ENCODE measurements around the gene CAPZA1. TPM values are rescaled to one million over a fixed set of nuclear protein-coding genes. Genes with fewer than 3 reads are reported as not detected.

CAPZA1 gene
- total RNA-seq = 10 to 100 TPM; 52.0 to 74.8 TPM
- 10 to 100 TPM; 28.6 to 45.8 TPM for polyA plus RNA-seq

- H3K4me1 ChIP-seq (ENCODE audit: control insufficient read depth in 4 of 4, insufficient read depth in 4 of 4, low read length in 3 of 4) = peaks cover 3 to 26% (median 20%) of the 10 kb centered on the region in 4 donors
- under 1% methylated on average over 50 of the region's 50 CpGs for WGBS
- H3K9me3 ChIP-seq (ENCODE audit: control insufficient read depth in 4 of 4, low read length in 3 of 4) = no peaks in the 10 kb centered on the region
- H3K9ac ChIP-seq (ENCODE audit: low read depth in 1 of 2, low read length in 2 of 2) = peak within 1 kb of the TSS; percentile 98 to 100
- H3K4me3 ChIP-seq (ENCODE audit: low read depth in 1 of 3, low read length in 3 of 3) = peak within 1 kb of the TSS; percentile 84 to 100 (median 100)
- H3K27me3 ChIP-seq (ENCODE audit: control insufficient read depth in 4 of 4, insufficient read depth in 4 of 4, low read length in 3 of 4) = no peaks in the 10 kb centered on the region
- TF ChIP-seq FOXA2 (IDR thresholded peaks at IDR 0.05) (no peak), GABPA (IDR thresholded peaks at IDR 0.05 in 1 of 2, conservative IDR thresholded peaks at IDR 0.05 in 1 of 2) (peak; percentile 68 to 82), RXRA (IDR thresholded peaks at IDR 0.05) (peak; percentile 14 to 24), HNF4G (IDR thresholded peaks at IDR 0.05) (no peak), JUND (IDR thresholded peaks at IDR 0.05) (no peak), REST (IDR thresholded peaks at IDR 0.05) (peak; percentile 66), FOXA1 (IDR thresholded peaks at IDR 0.05) (peak; percentile 6), EGR1 (IDR thresholded peaks at IDR 0.05; ENCODE audit: low read depth in 2 of 2) (peak in 1 of 2 donors; percentile 24), NR2F2 (IDR thresholded peaks at IDR 0.05) (no peak), RAD21 (IDR thresholded peaks at IDR 0.05) (no peak), SP1 (IDR thresholded peaks at IDR 0.05) (no peak), HNF4A (conservative IDR thresholded peaks at IDR 0.05) (no peak), TAF1 (conservative IDR thresholded peaks at IDR 0.05) (peak; percentile 90), ZBTB33 (IDR thresholded peaks at IDR 0.05) (peak; percentile 58), YY1 (IDR thresholded peaks at IDR 0.05) (peak; percentile 99)
- TF ChIP-seq, protein P1, sequence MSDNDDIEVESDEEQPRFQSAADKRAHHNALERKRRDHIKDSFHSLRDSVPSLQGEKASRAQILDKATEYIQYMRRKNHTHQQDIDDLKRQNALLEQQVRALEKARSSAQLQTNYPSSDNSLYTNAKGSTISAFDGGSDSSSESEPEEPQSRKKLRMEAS (IDR thresholded peaks at IDR 0.05) = peak; percentile 55
- TF ChIP-seq, protein P2, sequence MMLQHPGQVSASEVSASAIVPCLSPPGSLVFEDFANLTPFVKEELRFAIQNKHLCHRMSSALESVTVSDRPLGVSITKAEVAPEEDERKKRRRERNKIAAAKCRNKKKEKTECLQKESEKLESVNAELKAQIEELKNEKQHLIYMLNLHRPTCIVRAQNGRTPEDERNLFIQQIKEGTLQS (IDR thresholded peaks at IDR 0.05) = no peak
- TF ChIP-seq, protein P3, sequence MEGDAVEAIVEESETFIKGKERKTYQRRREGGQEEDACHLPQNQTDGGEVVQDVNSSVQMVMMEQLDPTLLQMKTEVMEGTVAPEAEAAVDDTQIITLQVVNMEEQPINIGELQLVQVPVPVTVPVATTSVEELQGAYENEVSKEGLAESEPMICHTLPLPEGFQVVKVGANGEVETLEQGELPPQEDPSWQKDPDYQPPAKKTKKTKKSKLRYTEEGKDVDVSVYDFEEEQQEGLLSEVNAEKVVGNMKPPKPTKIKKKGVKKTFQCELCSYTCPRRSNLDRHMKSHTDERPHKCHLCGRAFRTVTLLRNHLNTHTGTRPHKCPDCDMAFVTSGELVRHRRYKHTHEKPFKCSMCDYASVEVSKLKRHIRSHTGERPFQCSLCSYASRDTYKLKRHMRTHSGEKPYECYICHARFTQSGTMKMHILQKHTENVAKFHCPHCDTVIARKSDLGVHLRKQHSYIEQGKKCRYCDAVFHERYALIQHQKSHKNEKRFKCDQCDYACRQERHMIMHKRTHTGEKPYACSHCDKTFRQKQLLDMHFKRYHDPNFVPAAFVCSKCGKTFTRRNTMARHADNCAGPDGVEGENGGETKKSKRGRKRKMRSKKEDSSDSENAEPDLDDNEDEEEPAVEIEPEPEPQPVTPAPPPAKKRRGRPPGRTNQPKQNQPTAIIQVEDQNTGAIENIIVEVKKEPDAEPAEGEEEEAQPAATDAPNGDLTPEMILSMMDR (IDR thresholded peaks at IDR 0.05; ENCODE audit: low read depth, low read length, missing input control) = no peak
- H3K36me3 ChIP-seq (ENCODE audit: control insufficient read depth in 4 of 4, insufficient read depth in 3 of 4, low read depth in 1 of 4, low read length in 3 of 4) = peaks cover 0 to 8% (median 2%) of the 10 kb centered on the region in 4 donors
- DNase-seq (ENCODE audit: low spot score) = peak; percentile 89
- H3K27ac ChIP-seq (ENCODE audit: low read depth in 1 of 2, low read length in 2 of 2) = peak within 1 kb of the TSS; percentile 93 to 100
Measured at GRCh38 chr1:112619518-112620376, at the start of gene CAPZA1. Gene CAPZA1, plus strand, starts transcription at chr1:112619832. Its CDS starts 13 bp downstream, at chr1:112619845.
